ENCODE results near the gene RCAN2. TPM values are rescaled to one million over a fixed set of nuclear protein-coding genes. Genes with fewer than 3 reads are reported as not detected.

RCAN2 gene
- total RNA-seq, 1 experiment from 2014 or later, result 4.7 TPM

DNA sequence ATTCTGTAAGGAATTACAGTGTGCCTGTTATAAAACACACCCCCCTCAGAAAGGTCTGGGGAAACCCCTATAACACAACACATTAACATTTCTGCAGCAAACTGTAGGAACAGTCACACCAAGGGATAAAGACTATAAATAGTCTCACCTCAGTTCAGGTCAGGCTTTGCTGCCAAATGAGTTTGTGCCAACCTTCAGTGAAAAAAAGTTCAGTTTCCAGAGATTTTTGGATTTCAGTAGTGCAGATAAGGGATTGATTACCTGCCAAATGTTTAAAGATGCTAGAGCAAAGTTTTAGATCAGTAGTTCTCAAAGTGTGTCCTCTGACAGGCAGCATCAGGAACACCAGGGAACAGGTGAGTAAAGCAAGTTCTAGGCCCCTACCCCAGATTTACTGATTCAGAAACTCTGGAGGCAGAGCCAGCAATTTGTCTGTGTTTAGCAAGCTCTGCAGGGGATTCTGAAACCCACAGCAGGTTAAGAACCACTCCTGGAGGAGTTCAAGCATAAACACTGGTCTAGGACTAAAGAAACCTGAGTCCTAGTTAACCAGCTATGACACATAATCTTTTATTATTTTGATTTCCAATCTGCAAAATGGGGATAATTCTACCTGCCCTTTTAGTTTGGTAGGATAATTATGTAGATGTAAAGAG, 111.0 kb downstream of the RCAN2 start:
- DNase-seq, result peak; percentile 46
- no peaks in the 10 kb centered on the region for H3K27me3 ChIP-seq (ENCODE audit: low read length)
- peak overlapping the region; percentile 35; the same call in 1 of the 2 replicates for H2AFZ ChIP-seq (ENCODE audit: low read length)
- H3K9me3 ChIP-seq (ENCODE audit: low read length), result no peaks in the 10 kb centered on the region
- H3K27ac ChIP-seq (ENCODE audit: low read length), result peak overlapping the region; percentile 92
- H3K9ac ChIP-seq (ENCODE audit: low read length), result peak overlapping the region; percentile 59
- H3K9me2 ChIP-seq (replicated peaks; ENCODE audit: insufficient read depth, low read length), result no peaks in the 10 kb centered on the region
- no peaks in the 10 kb centered on the region for H3K36me3 ChIP-seq (ENCODE audit: insufficient read depth, low read length)
- no peaks in the 10 kb centered on the region for H3K79me2 ChIP-seq (ENCODE audit: low read length)
- peak overlapping the region; percentile 79 for H3K4me2 ChIP-seq (ENCODE audit: low read depth, low read length, poor library complexity, severe bottlenecking)
- no peaks in the 10 kb centered on the region for H4K20me1 ChIP-seq (ENCODE audit: insufficient read depth, low read depth, low read length)
- H3K4me1 ChIP-seq (ENCODE audit: low read length), result peaks cover 91% of the 10 kb centered on the region
- peak overlapping the region; percentile 44 for H3K4me3 ChIP-seq (ENCODE audit: low read length)

DNA sequence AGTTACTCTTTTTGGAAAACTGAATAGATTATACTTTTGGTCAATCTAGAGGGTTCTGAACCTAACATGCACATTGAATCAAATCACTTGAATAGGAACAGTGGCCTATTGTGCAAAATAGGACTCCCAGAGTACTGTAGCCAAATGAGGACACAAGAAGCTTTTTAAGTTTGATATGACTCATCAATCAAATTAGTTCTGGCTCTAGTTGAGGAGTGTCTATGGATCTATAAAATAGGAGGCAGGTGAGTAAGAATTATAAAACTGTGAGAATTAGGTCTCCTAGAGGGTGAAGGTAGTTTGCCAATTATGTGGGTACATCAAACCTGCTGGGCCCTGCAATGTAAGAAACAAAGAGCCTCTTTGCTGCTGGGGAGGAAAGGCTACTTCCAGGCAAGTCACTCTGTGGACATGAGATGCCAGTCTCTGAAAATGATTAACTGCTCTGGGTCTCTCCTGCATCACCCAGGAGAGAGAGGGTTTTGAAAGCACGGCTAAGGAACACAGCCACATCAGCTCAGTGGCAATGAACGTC, 112.3 kb downstream of the RCAN2 start:
- Histone ChIP-seq H2AFZ (ENCODE audit: low read length) (peak overlapping the region; percentile 35), H4K20me1 (ENCODE audit: insufficient read depth, low read depth, low read length) (no peaks in the 10 kb centered on the region), H3K4me1 (ENCODE audit: low read length) (peaks cover 78% of the 10 kb centered on the region)

DNA sequence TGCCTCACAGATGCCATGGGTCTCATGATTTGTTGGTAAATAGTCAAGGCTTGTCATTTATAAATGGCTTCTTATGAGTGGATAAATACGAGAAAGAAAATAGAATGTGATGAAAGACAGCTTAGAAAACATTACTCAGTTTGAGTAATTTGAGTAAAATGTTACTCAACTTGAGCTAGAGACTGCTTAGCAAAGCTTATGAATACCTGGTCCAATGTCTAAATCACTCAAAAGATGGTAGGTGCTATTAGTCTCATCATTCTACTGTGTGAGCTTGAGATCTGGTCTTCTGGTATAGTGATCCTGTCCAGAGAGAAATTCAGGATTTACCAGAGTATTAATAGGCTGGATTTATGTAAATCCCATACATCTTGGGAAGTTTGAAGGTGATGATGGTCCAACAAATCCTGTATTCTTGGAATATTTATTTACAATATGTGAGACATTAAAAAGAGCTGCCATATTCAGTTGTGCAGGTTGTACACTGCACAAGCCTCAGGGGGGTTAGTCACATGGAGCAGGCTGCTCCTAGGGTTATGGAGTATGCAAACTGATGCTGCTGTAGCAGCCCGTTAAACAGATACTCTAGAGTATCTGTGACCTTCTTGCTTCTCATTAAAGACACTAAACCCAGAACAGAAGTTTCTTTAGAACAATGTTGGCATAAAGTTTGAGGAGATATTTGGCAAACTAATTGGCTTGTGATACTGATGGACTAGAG, 112.9 kb downstream of the RCAN2 start:
- peak overlapping the region; percentile 59 for H3K9ac ChIP-seq (ENCODE audit: low read length)
- H3K79me2 ChIP-seq (ENCODE audit: low read length), result no peaks in the 10 kb centered on the region
- no peaks in the 10 kb centered on the region for H4K20me1 ChIP-seq (ENCODE audit: insufficient read depth, low read depth, low read length)
- H3K4me2 ChIP-seq (ENCODE audit: low read depth, low read length, poor library complexity, severe bottlenecking), result peak overlapping the region; percentile 79
- H3K4me1 ChIP-seq (ENCODE audit: low read length), result peaks cover 74% of the 10 kb centered on the region
- H3K9me2 ChIP-seq (replicated peaks; ENCODE audit: insufficient read depth, low read length), result no peaks in the 10 kb centered on the region
- H3K27ac ChIP-seq (ENCODE audit: low read length), result peak overlapping the region; percentile 92
- peak; percentile 60 for DNase-seq
- no peaks in the 10 kb centered on the region for H3K27me3 ChIP-seq (ENCODE audit: low read length)
- H3K36me3 ChIP-seq (ENCODE audit: insufficient read depth, low read length), result no peaks in the 10 kb centered on the region
- no peaks in the 10 kb centered on the region for H3K9me3 ChIP-seq (ENCODE audit: low read length)
- H2AFZ ChIP-seq (ENCODE audit: low read length), result peak overlapping the region; percentile 35; the same call in 1 of the 2 replicates
- no peak overlapping the region for H3K4me3 ChIP-seq (ENCODE audit: low read length)

More for the DNA sequence above, 112.3 kb downstream of the RCAN2 start:
- H3K27ac ChIP-seq (ENCODE audit: low read length), result peak overlapping the region; percentile 92
- peak overlapping the region; percentile 59 for H3K9ac ChIP-seq (ENCODE audit: low read length)
- peak overlapping the region; percentile 44 for H3K4me3 ChIP-seq (ENCODE audit: low read length)
- H3K79me2 ChIP-seq (ENCODE audit: low read length), result no peaks in the 10 kb centered on the region
- H3K9me2 ChIP-seq (replicated peaks; ENCODE audit: insufficient read depth, low read length), result no peaks in the 10 kb centered on the region
- no peaks in the 10 kb centered on the region for H3K9me3 ChIP-seq (ENCODE audit: low read length)
- peak; percentile 68 for DNase-seq
- no peaks in the 10 kb centered on the region for H3K27me3 ChIP-seq (ENCODE audit: low read length)
- peak overlapping the region; percentile 79 for H3K4me2 ChIP-seq (ENCODE audit: low read depth, low read length, poor library complexity, severe bottlenecking)
- H3K36me3 ChIP-seq (ENCODE audit: insufficient read depth, low read length), result no peaks in the 10 kb centered on the region

DNA sequence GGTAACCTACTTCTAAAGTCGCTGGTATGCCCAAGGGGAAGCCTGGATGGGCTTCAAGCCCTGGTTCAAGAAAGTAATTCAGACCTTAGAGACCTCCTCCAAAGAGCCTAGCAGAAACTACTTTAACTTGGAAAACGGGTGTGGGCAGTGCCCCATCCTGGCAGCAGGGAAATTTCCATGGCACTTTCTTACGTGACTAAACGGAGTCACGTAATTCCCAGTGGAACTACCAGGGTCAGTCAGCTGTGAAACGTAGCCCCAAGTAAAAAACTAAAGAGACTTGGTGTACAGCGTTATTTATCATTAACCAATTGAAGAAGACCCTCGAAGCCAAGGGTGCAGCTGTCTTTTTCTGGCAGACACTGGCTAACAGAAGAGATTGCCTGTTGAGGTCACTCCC, 114.0 kb downstream of the RCAN2 start:
- Histone ChIP-seq H3K9ac (ENCODE audit: low read length) (peak overlapping the region; percentile 64), H3K4me1 (ENCODE audit: low read length) (peaks cover 63% of the 10 kb centered on the region), H3K27ac (ENCODE audit: low read length) (peak overlapping the region; percentile 92), H3K9me2 (replicated peaks; ENCODE audit: insufficient read depth, low read length) (no peaks in the 10 kb centered on the region), H3K4me2 (ENCODE audit: low read depth, low read length, poor library complexity, severe bottlenecking) (peak overlapping the region; percentile 79), H3K4me3 (ENCODE audit: low read length) (peak overlapping the region; percentile 41), H3K27me3 (ENCODE audit: low read length) (no peaks in the 10 kb centered on the region), H3K9me3 (ENCODE audit: low read length) (no peaks in the 10 kb centered on the region), H2AFZ (ENCODE audit: low read length) (peak overlapping the region; percentile 73), H3K79me2 (ENCODE audit: low read length) (no peaks in the 10 kb centered on the region), H4K20me1 (ENCODE audit: insufficient read depth, low read depth, low read length) (no peaks in the 10 kb centered on the region), H3K36me3 (ENCODE audit: insufficient read depth, low read length) (no peaks in the 10 kb centered on the region)
- peak; percentile 63 for DNase-seq

DNA sequence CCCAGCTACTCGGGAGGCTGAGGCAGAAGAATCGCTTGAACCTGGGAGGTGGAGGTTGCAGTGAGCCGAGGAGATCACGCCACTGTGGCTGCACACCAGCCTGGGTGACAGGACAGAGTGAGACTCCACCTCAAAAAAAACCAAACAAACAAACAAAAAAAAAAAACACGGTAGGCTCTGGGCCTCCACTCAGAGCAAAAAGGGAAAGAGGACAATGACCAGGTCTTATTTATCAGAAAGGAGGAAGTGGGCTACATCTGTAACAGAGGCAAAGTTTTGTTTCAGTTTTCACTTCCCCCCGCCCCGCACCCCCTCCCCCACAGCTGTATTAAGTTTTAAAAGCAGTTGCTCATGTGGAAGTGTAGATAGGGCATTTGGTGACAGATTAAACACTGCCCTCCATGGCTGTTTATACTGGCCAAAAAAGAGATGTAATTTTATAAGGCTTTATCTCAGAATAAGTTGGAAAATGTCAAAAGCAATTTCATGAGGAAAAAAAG, 114.6 kb downstream of the RCAN2 start:
- peak; percentile 85 for DNase-seq
- H3K27ac ChIP-seq (ENCODE audit: low read length), result peak overlapping the region; percentile 92
- peak overlapping the region; percentile 64 for H3K9ac ChIP-seq (ENCODE audit: low read length)
- H3K4me3 ChIP-seq (ENCODE audit: low read length), result peak overlapping the region; percentile 41
- no peaks in the 10 kb centered on the region for H3K36me3 ChIP-seq (ENCODE audit: insufficient read depth, low read length)
- no peaks in the 10 kb centered on the region for H3K79me2 ChIP-seq (ENCODE audit: low read length)
- H3K9me3 ChIP-seq (ENCODE audit: low read length), result no peaks in the 10 kb centered on the region
- H3K4me2 ChIP-seq (ENCODE audit: low read depth, low read length, poor library complexity, severe bottlenecking), result peak overlapping the region; percentile 79
- no peaks in the 10 kb centered on the region for H3K27me3 ChIP-seq (ENCODE audit: low read length)
- H3K4me1 ChIP-seq (ENCODE audit: low read length), result peaks cover 57% of the 10 kb centered on the region
- H4K20me1 ChIP-seq (ENCODE audit: insufficient read depth, low read depth, low read length), result no peaks in the 10 kb centered on the region
- H3K9me2 ChIP-seq (replicated peaks; ENCODE audit: insufficient read depth, low read length), result no peaks in the 10 kb centered on the region
- peak overlapping the region; percentile 73 for H2AFZ ChIP-seq (ENCODE audit: low read length)

DNA sequence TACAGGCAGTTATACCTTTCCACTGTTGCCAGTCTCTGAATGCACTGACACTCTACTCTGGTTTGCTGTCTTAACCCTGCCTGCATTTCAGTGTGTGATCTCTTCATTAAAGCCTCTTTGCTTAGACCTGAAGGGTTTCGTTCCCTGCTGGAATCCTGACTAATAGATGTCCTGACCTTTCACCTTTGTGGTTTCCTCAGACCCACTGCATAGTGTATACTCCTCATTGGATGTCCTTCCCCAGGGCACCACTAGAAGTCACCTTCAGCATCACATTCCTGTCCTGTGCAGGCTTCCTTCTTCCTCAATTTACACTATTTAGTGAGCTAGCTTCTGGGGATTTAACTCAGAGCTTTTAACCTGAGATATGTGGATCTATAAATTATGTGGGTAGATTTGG, 120.6 kb downstream of the RCAN2 start:
- H3K79me2 ChIP-seq (ENCODE audit: low read length), result no peaks in the 10 kb centered on the region
- no peak overlapping the region for H3K4me2 ChIP-seq (ENCODE audit: low read depth, low read length, poor library complexity, severe bottlenecking)
- DNase-seq, result no peak
- no peak overlapping the region for H3K4me3 ChIP-seq (ENCODE audit: low read length)
- H3K9me3 ChIP-seq (ENCODE audit: low read length), result no peaks in the 10 kb centered on the region
- H3K27me3 ChIP-seq (ENCODE audit: low read length), result no peaks in the 10 kb centered on the region
- H3K4me1 ChIP-seq (ENCODE audit: low read length), result no peaks in the 10 kb centered on the region
- H3K9me2 ChIP-seq (replicated peaks; ENCODE audit: insufficient read depth, low read length), result no peaks in the 10 kb centered on the region
- no peaks in the 10 kb centered on the region for H3K36me3 ChIP-seq (ENCODE audit: insufficient read depth, low read length)
- no peaks in the 10 kb centered on the region for H4K20me1 ChIP-seq (ENCODE audit: insufficient read depth, low read depth, low read length)
- no peak overlapping the region for H3K9ac ChIP-seq (ENCODE audit: low read length)
- no peak overlapping the region for H3K27ac ChIP-seq (ENCODE audit: low read length)
- H2AFZ ChIP-seq (ENCODE audit: low read length), result no peak overlapping the region

DNA sequence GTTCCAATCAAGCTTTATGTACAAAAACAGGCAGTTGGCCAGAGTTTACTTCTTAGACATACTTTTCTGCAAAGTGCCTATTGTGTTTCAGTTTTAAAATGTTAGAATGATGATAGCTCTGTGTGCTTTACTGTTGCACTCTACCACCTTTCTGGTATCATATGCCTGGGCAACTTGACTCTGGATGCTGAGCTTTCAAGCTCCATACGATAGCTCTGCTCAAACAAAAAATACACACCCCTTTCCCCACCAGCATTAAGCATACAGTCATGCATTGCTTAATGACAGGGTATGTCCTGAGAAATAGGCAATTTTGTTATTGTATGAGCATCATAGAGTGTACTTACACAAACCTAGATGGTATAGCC, 123.1 kb downstream of the RCAN2 start:
- Histone ChIP-seq H3K9me2 (replicated peaks; ENCODE audit: insufficient read depth, low read length) (no peaks in the 10 kb centered on the region), H3K9ac (ENCODE audit: low read length) (no peak overlapping the region), H2AFZ (ENCODE audit: low read length) (no peak overlapping the region), H3K27ac (ENCODE audit: low read length) (no peak overlapping the region), H3K9me3 (ENCODE audit: low read length) (no peaks in the 10 kb centered on the region), H3K4me2 (ENCODE audit: low read depth, low read length, poor library complexity, severe bottlenecking) (no peak overlapping the region), H3K36me3 (ENCODE audit: insufficient read depth, low read length) (no peaks in the 10 kb centered on the region), H4K20me1 (ENCODE audit: insufficient read depth, low read depth, low read length) (no peaks in the 10 kb centered on the region), H3K79me2 (ENCODE audit: low read length) (no peaks in the 10 kb centered on the region), H3K4me1 (ENCODE audit: low read length) (no peaks in the 10 kb centered on the region), H3K4me3 (ENCODE audit: low read length) (no peak overlapping the region), H3K27me3 (ENCODE audit: low read length) (no peaks in the 10 kb centered on the region)
- DNase-seq, result no peak
